GM19328 (cell line): Measurements from ENCODE around the gene APRT.

Experiments
- ATAC-seq: cut with Tn5 transposase; IDR thresholded peaks from one replicate; pipeline ENCODE4 v1.9.1; 2021; ENCODE audit warnings: mild to moderate bottlenecking, moderate library complexity; ENCODE audit not compliant: unreplicated experiment

Gene APRT

GRCh38 chr16:88760424-88761142 lies 51.1 kb downstream of the APRT start:
- ATAC-seq: no peak

GRCh38 chr16:88759976-88760350 lies 51.8 kb downstream of the APRT start:
- no peak for ATAC-seq
